Smooth muscle cell (in vitro differentiated cells): ENCODE results near the gene KIF1B. TPM values are rescaled to one million over a fixed set of nuclear protein-coding genes. Genes with fewer than 3 reads are reported as not detected.

ENCODE experiments used
- DNase-seq: peaks from one replicate; lab custom pipeline; 2025; ENCODE audit not compliant: unreplicated experiment; lab: John Stamatoyannopoulos, UW
- H2AFZ ChIP-seq: fragments of 200-600 bp; sonication (generic); 2 replicates; pipeline ENCODE4 v1.6.0; 2016; ENCODE audit warnings: antibody characterized with exemption, low read depth, mild to moderate bottlenecking
- H3F3A ChIP-seq: fragments of 200-600 bp; sonication (generic); 2 replicates; pipeline ENCODE4 v1.6.0; 2017; ENCODE audit warnings: antibody characterized with exemption, low read depth
- H3K27ac ChIP-seq: fragments of 200-600 bp; sonication (generic); 2 replicates; pipeline ENCODE4 v1.5.1; 2016; ENCODE audit warnings: low read depth, mild to moderate bottlenecking
- H3K27me3 ChIP-seq: fragments of 200-600 bp; sonication (generic); 2 replicates; pipeline ENCODE4 v1.6.1; 2016; ENCODE audit warnings: low read depth, mild to moderate bottlenecking
- H3K36me3 ChIP-seq: fragments of 200-600 bp; sonication (generic); 2 replicates; pipeline ENCODE4 v1.5.1; 2016; ENCODE audit warnings: low read depth
- H3K4me1 ChIP-seq: fragments of 200-600 bp; sonication (generic); 2 replicates; pipeline ENCODE4 v1.5.1; 2016; ENCODE audit warnings: low read depth
- H3K4me2 ChIP-seq: fragments of 200-600 bp; sonication (generic); 2 replicates; pipeline ENCODE4 v1.6.0; 2016; ENCODE audit warnings: mild to moderate bottlenecking
- H3K4me3 ChIP-seq: fragments of 200-600 bp; sonication (generic); 2 replicates; pipeline ENCODE4 v1.5.1; 2016; ENCODE audit warnings: mild to moderate bottlenecking
- H3K79me2 ChIP-seq: fragments of 200-600 bp; sonication (generic); 2 replicates; pipeline ENCODE4 v1.6.0; 2016; ENCODE audit warnings: low read depth, mild to moderate bottlenecking
- H3K9ac ChIP-seq: fragments of 200-600 bp; sonication (generic); 2 replicates; pipeline ENCODE4 v1.6.0; 2016; ENCODE audit warnings: low read depth
- H3K9me3 ChIP-seq: fragments of 200-600 bp; sonication (generic); replicated peaks from 2 replicates; pipeline ENCODE4 v1.5.1; 2016; ENCODE audit warnings: low read depth
- H4K20me1 ChIP-seq: fragments of 200-600 bp; sonication (generic); 2 replicates; pipeline ENCODE4 v1.6.0; 2016; ENCODE audit warnings: low read depth
- WGBS: methylation state at CpG from one replicate; pipeline ENCODE4 v1.1.7; 2016; ENCODE audit warnings: low lambda C conversion rate; 5-methylcytosine and 5-hydroxymethylcytosine counted together
- polyA plus RNA-seq: library from polyadenylated mRNA; unstranded; fragments of >200 nt; fragmentation: Nextera tagmentation; extraction: Ambion mirVana; gene quantifications from 2 replicates; pipeline ENCODE4 v1.2.1, GENCODE V29; 2016
- total RNA-seq: library from RNA; depleted of rRNA; stranded (reverse); fragments of >200 nt; gene quantifications from 2 replicates; pipeline ENCODE4 v1.2.3, GENCODE V29; 2014
- TF ChIP-seq, protein P1 (sequence below): fragments of 200-600 bp; sonication (generic); IDR thresholded peaks from 2 replicates; pipeline ENCODE4 v1.5.1; 2017; ENCODE audit warnings: borderline replicate concordance, mild to moderate bottlenecking, antibody characterized with exemption; ENCODE audit not compliant: insufficient read depth, poor library complexity, severe bottlenecking

The KIF1B gene
- total and polyA plus RNA-seq, 2 experiments from 2014 or later: 9.1 to 29.6 TPM

GRCh38 chr1:10316752-10317151 is 106.4 kb downstream of the KIF1B start:
- H3K4me3 ChIP-seq: no peak overlapping the region
- H3K4me2 ChIP-seq: no peak overlapping the region
- no peak overlapping the region for H3K9ac ChIP-seq
- H4K20me1 ChIP-seq: no peaks in the 10 kb centered on the region
- H3K27ac ChIP-seq: no peak overlapping the region
- TF ChIP-seq, protein P1, sequence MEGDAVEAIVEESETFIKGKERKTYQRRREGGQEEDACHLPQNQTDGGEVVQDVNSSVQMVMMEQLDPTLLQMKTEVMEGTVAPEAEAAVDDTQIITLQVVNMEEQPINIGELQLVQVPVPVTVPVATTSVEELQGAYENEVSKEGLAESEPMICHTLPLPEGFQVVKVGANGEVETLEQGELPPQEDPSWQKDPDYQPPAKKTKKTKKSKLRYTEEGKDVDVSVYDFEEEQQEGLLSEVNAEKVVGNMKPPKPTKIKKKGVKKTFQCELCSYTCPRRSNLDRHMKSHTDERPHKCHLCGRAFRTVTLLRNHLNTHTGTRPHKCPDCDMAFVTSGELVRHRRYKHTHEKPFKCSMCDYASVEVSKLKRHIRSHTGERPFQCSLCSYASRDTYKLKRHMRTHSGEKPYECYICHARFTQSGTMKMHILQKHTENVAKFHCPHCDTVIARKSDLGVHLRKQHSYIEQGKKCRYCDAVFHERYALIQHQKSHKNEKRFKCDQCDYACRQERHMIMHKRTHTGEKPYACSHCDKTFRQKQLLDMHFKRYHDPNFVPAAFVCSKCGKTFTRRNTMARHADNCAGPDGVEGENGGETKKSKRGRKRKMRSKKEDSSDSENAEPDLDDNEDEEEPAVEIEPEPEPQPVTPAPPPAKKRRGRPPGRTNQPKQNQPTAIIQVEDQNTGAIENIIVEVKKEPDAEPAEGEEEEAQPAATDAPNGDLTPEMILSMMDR: no peak
- H3K36me3 ChIP-seq: no peaks in the 10 kb centered on the region
- 97% methylated on average over 2 of the region's 2 CpGs for WGBS
- no peaks in the 10 kb centered on the region for H3F3A ChIP-seq
- H3K27me3 ChIP-seq: no peaks in the 10 kb centered on the region
- H3K79me2 ChIP-seq: no peaks in the 10 kb centered on the region
- H3K4me1 ChIP-seq: peaks cover 9% of the 10 kb centered on the region
- no peaks in the 10 kb centered on the region for H3K9me3 ChIP-seq
- no peak for DNase-seq
- H2AFZ ChIP-seq: no peak overlapping the region

GRCh38 chr1:10319750-10320149 is 109.4 kb downstream of the KIF1B start:
- no peak overlapping the region for H3K27ac ChIP-seq
- H2AFZ ChIP-seq: no peak overlapping the region
- H3K27me3 ChIP-seq: no peaks in the 10 kb centered on the region
- H3K4me3 ChIP-seq: no peak overlapping the region
- H3K36me3 ChIP-seq: no peaks in the 10 kb centered on the region
- H3K9ac ChIP-seq: no peak overlapping the region
- TF ChIP-seq, protein P1: no peak
- 85% methylated on average over 1 of the region's 1 CpG for WGBS
- DNase-seq: no peak
- H3K9me3 ChIP-seq: no peaks in the 10 kb centered on the region
- H4K20me1 ChIP-seq: no peaks in the 10 kb centered on the region
- H3K4me1 ChIP-seq: peaks cover 9% of the 10 kb centered on the region
- no peaks in the 10 kb centered on the region for H3F3A ChIP-seq
- H3K79me2 ChIP-seq: no peaks in the 10 kb centered on the region
- no peak overlapping the region for H3K4me2 ChIP-seq

DNA sequence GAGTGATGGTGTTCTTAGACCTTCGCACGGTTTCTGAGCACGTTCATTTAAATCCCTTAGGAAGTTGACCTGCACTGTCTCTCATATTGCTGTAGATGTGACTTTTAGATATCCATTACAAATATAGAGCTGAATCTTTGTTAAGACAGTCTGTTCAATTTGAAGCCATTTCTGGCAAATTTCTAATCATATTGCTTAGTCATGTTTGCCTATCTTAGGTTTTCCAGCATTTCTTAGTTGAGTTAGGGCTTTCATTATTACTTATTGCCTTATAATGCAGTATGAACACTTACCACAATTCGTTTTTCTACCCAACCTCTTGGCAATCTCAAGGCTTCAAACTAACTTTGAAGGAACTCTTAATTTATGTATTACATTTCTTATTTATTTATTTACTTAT is 110.0 kb downstream of the KIF1B start:
- 84% methylated on average over 4 of the region's 4 CpGs for WGBS
- DNase-seq: no peak
- no peak overlapping the region for H3K4me3 ChIP-seq
- no peaks in the 10 kb centered on the region for H4K20me1 ChIP-seq
- no peaks in the 10 kb centered on the region for H3K79me2 ChIP-seq
- H3K9ac ChIP-seq: no peak overlapping the region
- H3K4me1 ChIP-seq: peaks cover 9% of the 10 kb centered on the region
- no peaks in the 10 kb centered on the region for H3K27me3 ChIP-seq
- no peaks in the 10 kb centered on the region for H3K9me3 ChIP-seq
- no peaks in the 10 kb centered on the region for H3K36me3 ChIP-seq
- H2AFZ ChIP-seq: no peak overlapping the region
- H3K27ac ChIP-seq: no peak overlapping the region
- H3K4me2 ChIP-seq: no peak overlapping the region
- H3F3A ChIP-seq: no peaks in the 10 kb centered on the region
- TF ChIP-seq, protein P1: no peak

DNA sequence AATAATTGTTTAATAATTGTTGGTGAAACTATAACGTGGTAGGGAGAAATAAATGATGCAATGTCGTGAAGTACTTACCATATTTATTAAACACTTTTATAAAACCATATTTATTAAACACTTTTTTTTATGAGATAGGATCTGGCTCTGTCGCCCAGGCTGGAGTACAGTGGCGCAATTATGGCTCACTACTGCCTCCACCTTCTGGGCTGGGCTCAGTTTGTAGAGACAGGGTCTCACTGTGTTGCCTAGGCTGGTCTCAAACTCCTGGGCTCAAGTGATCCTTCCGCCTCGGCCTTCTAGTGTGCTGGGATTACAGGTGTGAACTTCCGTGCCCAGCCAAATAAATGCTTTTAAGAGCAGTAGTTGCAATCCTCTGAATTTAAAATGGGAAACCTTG is 112.5 kb downstream of the KIF1B start:
- WGBS: 96% methylated on average over 7 of the region's 7 CpGs
- H4K20me1 ChIP-seq: no peaks in the 10 kb centered on the region
- H3K4me2 ChIP-seq: no peak overlapping the region
- no peaks in the 10 kb centered on the region for H3K79me2 ChIP-seq
- H3K4me3 ChIP-seq: no peak overlapping the region
- no peaks in the 10 kb centered on the region for H3F3A ChIP-seq
- peaks cover 9% of the 10 kb centered on the region for H3K4me1 ChIP-seq
- H3K36me3 ChIP-seq: no peaks in the 10 kb centered on the region
- H3K27me3 ChIP-seq: no peaks in the 10 kb centered on the region
- TF ChIP-seq, protein P1: no peak
- H2AFZ ChIP-seq: no peak overlapping the region
- no peak overlapping the region for H3K27ac ChIP-seq
- H3K9me3 ChIP-seq: no peaks in the 10 kb centered on the region
- no peak for DNase-seq
- no peak overlapping the region for H3K9ac ChIP-seq
